Cardiac fibroblast (primary cell): Measurements from ENCODE around the gene VEGFC.

Experiments
- DNase-seq, 2 donors: peaks; one replicate each; pipeline versions ENCODE4 v3.0.0 to v3.0.0-alpha.2; 2010; ENCODE audit warnings: low read depth in 2 of 2
- H3K4me3 ChIP-seq, 2 donors: replicated peaks in 1 of 2; 1 replicate in 1 of 2; 2 replicates in 1 of 2; pipeline ENCODE4 v1.5.1; 2011; ENCODE audit warnings: low read depth in 2 of 2, low read length in 2 of 2, mild to moderate bottlenecking in 2 of 2, moderate library complexity in 1 of 2
- CTCF ChIP-seq: IDR thresholded peaks from one replicate; pipeline ENCODE4 v1.5.1; 2011; ENCODE audit warnings: low read depth, mild to moderate bottlenecking, low read length, inconsistent platforms

The VEGFC gene

GRCh38 chr4:176769514-176769913, 23.2 kb downstream of the VEGFC start:
- DNase-seq, result peak; percentile 91 to 98
- TF ChIP-seq CTCF, result no peak
- H3K4me3 ChIP-seq, result no peak overlapping the region

GRCh38 chr4:176767183-176767582, 25.5 kb downstream of the VEGFC start:
- TF ChIP-seq CTCF, result no peak
- DNase-seq, result peak; percentile 66 to 69
- no peak overlapping the region for H3K4me3 ChIP-seq

GRCh38 chr4:176762661-176763308, 29.9 kb downstream of the VEGFC start:
- no peak for TF ChIP-seq CTCF
- no peak overlapping the region for H3K4me3 ChIP-seq
- no peak for DNase-seq

GRCh38 chr4:176761872-176762271, 30.9 kb downstream of the VEGFC start:
- DNase-seq, result no peak
- H3K4me3 ChIP-seq, result no peak overlapping the region

GRCh38 chr4:176760471-176760870, 32.3 kb downstream of the VEGFC start:
- peak in 1 of 2 donors; percentile 52 for DNase-seq
- no peak overlapping the region for H3K4me3 ChIP-seq
- TF ChIP-seq CTCF, result no peak

More at GRCh38 chr4:176761872-176762271, 30.9 kb downstream of the VEGFC start:
- TF ChIP-seq CTCF, result no peak

- DNase-seq, result no peak
- TF ChIP-seq CTCF, result no peak
- no peak overlapping the region for H3K4me3 ChIP-seq
These were observed 34.0 kb downstream of the VEGFC start for GRCh38 chr4:176758731-176759130.

- TF ChIP-seq CTCF, result no peak
- DNase-seq, result no peak
- H3K4me3 ChIP-seq, result no peak overlapping the region
These were observed 34.4 kb downstream of the VEGFC start for GRCh38 chr4:176758323-176758722.
